ENCODE data around the gene FHIT.

DNA sequence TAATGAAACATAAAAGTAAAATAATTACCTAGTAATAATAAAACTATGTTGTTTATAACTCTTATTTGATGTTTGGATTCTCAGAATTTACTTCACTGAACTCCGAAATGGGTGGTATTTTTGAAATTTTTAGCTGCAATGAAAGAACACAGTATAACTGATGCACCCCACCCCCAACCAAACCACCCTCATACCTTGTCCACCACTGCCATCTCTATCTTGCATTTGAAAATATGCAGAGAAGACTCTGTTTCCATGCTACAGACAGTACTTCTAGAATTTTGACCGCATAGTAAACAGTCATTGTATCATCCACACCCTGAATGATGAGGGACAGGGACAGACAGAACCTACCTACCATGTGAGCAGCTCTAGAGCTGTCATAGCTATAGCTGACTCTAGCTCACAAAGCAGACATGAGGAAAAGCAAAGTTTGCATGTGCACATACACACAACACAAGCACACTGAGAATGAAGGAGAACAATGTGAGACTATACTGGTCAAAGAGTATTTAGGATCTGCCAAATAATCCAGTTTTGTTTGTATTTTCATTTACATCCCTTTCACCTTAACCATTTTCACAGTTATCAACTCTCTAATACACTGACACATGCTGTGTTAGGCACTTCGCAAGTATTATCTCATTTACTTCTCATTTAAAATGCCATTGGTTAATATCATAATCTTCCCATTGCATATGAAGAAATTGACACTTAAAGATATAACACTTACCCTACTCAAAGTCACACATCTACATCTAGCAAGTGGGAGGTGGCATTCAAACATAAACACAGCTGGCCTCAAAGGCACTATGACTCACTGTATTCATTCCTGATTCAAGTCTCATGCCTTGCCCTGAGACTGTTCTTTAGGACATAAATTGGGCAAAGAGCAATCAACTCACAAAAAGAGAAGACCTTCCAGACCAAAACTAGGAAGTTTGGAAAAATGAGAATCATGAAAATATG lies 1186.8 kb downstream of the FHIT start:
- TF ChIP-seq, protein P1, sequence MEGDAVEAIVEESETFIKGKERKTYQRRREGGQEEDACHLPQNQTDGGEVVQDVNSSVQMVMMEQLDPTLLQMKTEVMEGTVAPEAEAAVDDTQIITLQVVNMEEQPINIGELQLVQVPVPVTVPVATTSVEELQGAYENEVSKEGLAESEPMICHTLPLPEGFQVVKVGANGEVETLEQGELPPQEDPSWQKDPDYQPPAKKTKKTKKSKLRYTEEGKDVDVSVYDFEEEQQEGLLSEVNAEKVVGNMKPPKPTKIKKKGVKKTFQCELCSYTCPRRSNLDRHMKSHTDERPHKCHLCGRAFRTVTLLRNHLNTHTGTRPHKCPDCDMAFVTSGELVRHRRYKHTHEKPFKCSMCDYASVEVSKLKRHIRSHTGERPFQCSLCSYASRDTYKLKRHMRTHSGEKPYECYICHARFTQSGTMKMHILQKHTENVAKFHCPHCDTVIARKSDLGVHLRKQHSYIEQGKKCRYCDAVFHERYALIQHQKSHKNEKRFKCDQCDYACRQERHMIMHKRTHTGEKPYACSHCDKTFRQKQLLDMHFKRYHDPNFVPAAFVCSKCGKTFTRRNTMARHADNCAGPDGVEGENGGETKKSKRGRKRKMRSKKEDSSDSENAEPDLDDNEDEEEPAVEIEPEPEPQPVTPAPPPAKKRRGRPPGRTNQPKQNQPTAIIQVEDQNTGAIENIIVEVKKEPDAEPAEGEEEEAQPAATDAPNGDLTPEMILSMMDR (IDR thresholded peaks at IDR 0.05): no peak
- TF ChIP-seq POLR2A (IDR thresholded peaks at IDR 0.05) (no peak), POLR2AphosphoS5 (IDR thresholded peaks at IDR 0.05) (no peak)

All from suprapubic skin (tissue), 4 donors.